Measurements from ENCODE around the gene PLK2.

Gene PLK2

GRCh38 chr5:58412081-58412480, 47.8 kb downstream of the PLK2 start:
- H3K9ac ChIP-seq (ENCODE audit: insufficient read length): no peak overlapping the region
- no peak overlapping the region for H3K4me3 ChIP-seq
- H3K9me3 ChIP-seq (ENCODE audit: low read depth, low read length): no peaks in the 10 kb centered on the region
- H3K27ac ChIP-seq: no peak overlapping the region
- no peak for TF ChIP-seq FOXP2 (optimal IDR thresholded peaks at IDR 0.05; ENCODE audit: control extremely low read depth, extremely low read length, insufficient read depth)
- TF ChIP-seq EZH2 (IDR thresholded peaks at IDR 0.05): no peak
- TF ChIP-seq POLR2AphosphoS5 (IDR thresholded peaks at IDR 0.05; ENCODE audit: borderline replicate concordance, low read depth, low read length): no peak
- H3K36me3 ChIP-seq (ENCODE audit: insufficient read depth, low read length): no peaks in the 10 kb centered on the region
- DNase-seq (ENCODE audit: low read depth, low spot score): no peak

GRCh38 chr5:58411372-58411771, 48.5 kb downstream of the PLK2 start:
- Histone ChIP-seq H3K9me3 (ENCODE audit: low read depth, low read length) (no peaks in the 10 kb centered on the region), H3K36me3 (ENCODE audit: insufficient read depth, low read length) (no peaks in the 10 kb centered on the region), H3K27ac (no peak overlapping the region), H3K4me3 (no peak overlapping the region), H3K9ac (ENCODE audit: insufficient read length) (no peak overlapping the region)
- DNase-seq (ENCODE audit: low read depth, low spot score): no peak
- no peak for TF ChIP-seq FOXP2 (optimal IDR thresholded peaks at IDR 0.05; ENCODE audit: control extremely low read depth, extremely low read length, insufficient read depth)
- no peak for TF ChIP-seq EZH2 (IDR thresholded peaks at IDR 0.05)
- TF ChIP-seq POLR2AphosphoS5 (IDR thresholded peaks at IDR 0.05; ENCODE audit: borderline replicate concordance, low read depth, low read length): no peak

- no peak overlapping the region for H3K27ac ChIP-seq
Observed at GRCh38 chr5:58410441-58410840, 49.4 kb downstream of the PLK2 start.

DNA sequence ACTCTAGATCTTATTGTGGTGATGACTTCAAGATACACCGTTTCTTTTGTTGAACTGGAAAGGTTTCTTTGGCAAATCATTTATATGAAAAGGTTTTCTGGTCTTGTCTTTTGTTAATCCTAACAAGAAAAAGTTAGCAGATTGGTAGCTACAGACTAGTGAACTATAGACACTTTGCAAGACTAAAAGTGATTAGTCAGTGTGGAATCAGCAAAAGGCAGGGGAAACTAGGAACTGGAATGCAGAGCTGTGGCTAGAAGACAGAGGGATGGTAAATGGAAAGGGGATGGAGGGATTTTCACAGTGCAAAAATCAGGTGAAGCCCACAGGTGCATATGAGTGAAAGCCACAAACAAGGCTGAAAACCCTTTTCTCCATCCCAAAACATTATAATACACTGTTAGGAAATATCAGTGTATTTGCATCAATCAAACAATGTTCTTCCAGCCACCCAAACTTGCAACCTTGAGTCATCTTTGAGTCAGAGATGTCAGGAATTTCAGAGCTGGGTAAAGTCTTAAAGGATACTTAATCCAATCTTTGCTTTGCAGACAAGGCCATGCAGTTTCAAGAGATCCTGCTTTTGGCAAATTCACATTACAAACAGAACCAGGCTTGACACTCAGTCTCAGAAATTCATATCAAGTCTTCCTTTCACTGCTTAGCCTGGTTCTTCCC, 52.7 kb downstream of the PLK2 start:
- Histone ChIP-seq H3K27ac (no peak overlapping the region), H3K36me3 (ENCODE audit: insufficient read depth, low read length) (no peaks in the 10 kb centered on the region), H3K4me3 (no peak overlapping the region), H3K9me3 (ENCODE audit: low read depth, low read length) (no peaks in the 10 kb centered on the region), H3K9ac (ENCODE audit: insufficient read length) (no peak overlapping the region)
- no peak for DNase-seq (ENCODE audit: low read depth, low spot score)
- TF ChIP-seq POLR2AphosphoS5 (IDR thresholded peaks at IDR 0.05; ENCODE audit: borderline replicate concordance, low read depth, low read length): no peak
- no peak for TF ChIP-seq FOXP2 (optimal IDR thresholded peaks at IDR 0.05; ENCODE audit: control extremely low read depth, extremely low read length, insufficient read depth)
- no peak for TF ChIP-seq EZH2 (IDR thresholded peaks at IDR 0.05)

More at GRCh38 chr5:58410441-58410840, 49.4 kb downstream of the PLK2 start:
- no peak for DNase-seq (ENCODE audit: low read depth, low spot score)
- Histone ChIP-seq H3K9ac (ENCODE audit: insufficient read length) (no peak overlapping the region), H3K9me3 (ENCODE audit: low read depth, low read length) (no peaks in the 10 kb centered on the region), H3K4me3 (no peak overlapping the region), H3K36me3 (ENCODE audit: insufficient read depth, low read length) (no peaks in the 10 kb centered on the region)
- TF ChIP-seq POLR2AphosphoS5 (IDR thresholded peaks at IDR 0.05; ENCODE audit: borderline replicate concordance, low read depth, low read length) (no peak), FOXP2 (optimal IDR thresholded peaks at IDR 0.05; ENCODE audit: control extremely low read depth, extremely low read length, insufficient read depth) (no peak)

DNA sequence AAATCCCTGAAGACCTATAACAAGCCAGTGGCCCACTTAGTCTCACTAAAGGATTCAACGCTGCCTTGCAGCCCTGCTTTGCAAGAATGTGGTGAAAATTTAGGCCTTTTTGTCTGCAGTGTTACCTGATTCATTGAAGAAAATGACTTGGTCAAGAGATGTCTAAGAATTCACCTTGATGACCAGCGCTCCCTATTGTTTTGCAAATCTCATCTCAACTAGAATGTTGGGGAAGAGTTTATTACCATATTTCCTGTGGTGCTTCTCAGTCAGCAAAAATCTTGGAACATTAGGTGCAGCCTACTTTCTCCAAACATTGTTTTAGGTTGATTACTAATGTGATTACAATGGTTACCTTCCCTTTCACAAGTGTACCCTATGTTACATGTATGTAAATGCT, 53.5 kb downstream of the PLK2 start:
- no peak overlapping the region for H3K27ac ChIP-seq

GRCh38 chr5:58405175-58405574, 54.7 kb downstream of the PLK2 start:
- Histone ChIP-seq H3K9ac (ENCODE audit: insufficient read length) (no peak overlapping the region), H3K9me3 (ENCODE audit: low read depth, low read length) (no peaks in the 10 kb centered on the region), H3K27ac (no peak overlapping the region), H3K36me3 (ENCODE audit: insufficient read depth, low read length) (no peaks in the 10 kb centered on the region), H3K4me3 (no peak overlapping the region)
- TF ChIP-seq FOXP2 (optimal IDR thresholded peaks at IDR 0.05; ENCODE audit: control extremely low read depth, extremely low read length, insufficient read depth): no peak
- no peak for DNase-seq (ENCODE audit: low read depth, low spot score)

More for the DNA sequence above, 53.5 kb downstream of the PLK2 start:
- no peaks in the 10 kb centered on the region for H3K9me3 ChIP-seq (ENCODE audit: low read depth, low read length)
- no peak overlapping the region for H3K9ac ChIP-seq (ENCODE audit: insufficient read length)
- no peak overlapping the region for H3K4me3 ChIP-seq
- DNase-seq (ENCODE audit: low read depth, low spot score): no peak
- TF ChIP-seq EZH2 (IDR thresholded peaks at IDR 0.05) (no peak), POLR2AphosphoS5 (IDR thresholded peaks at IDR 0.05; ENCODE audit: borderline replicate concordance, low read depth, low read length) (no peak), FOXP2 (optimal IDR thresholded peaks at IDR 0.05; ENCODE audit: control extremely low read depth, extremely low read length, insufficient read depth) (no peak)
- H3K36me3 ChIP-seq (ENCODE audit: insufficient read depth, low read length): no peaks in the 10 kb centered on the region

DNA sequence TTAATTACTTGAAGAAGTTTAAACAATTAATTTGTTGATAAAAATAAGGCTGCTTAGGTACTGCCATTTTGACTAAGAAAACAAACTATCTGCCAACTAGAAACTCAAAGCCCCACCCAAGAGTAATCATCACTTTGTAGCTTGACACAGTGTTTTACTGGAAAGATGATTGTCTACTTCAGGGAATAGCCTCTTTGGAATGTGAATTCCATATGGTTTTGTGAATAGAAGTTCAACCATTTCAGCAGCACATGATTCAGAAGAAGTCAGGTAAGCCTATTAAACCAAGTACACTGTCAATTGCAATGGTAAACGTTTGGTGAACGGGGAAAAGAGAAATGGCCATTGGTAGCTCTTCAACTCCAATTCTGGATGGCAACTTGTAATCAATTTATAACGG, 55.2 kb downstream of the PLK2 start:
- no peaks in the 10 kb centered on the region for H3K36me3 ChIP-seq (ENCODE audit: insufficient read depth, low read length)
- TF ChIP-seq EZH2 (IDR thresholded peaks at IDR 0.05): no peak
- no peak for TF ChIP-seq FOXP2 (optimal IDR thresholded peaks at IDR 0.05; ENCODE audit: control extremely low read depth, extremely low read length, insufficient read depth)
- TF ChIP-seq POLR2AphosphoS5 (IDR thresholded peaks at IDR 0.05; ENCODE audit: borderline replicate concordance, low read depth, low read length): no peak
- H3K27ac ChIP-seq: no peak overlapping the region
- no peaks in the 10 kb centered on the region for H3K9me3 ChIP-seq (ENCODE audit: low read depth, low read length)
- no peak overlapping the region for H3K4me3 ChIP-seq
- H3K9ac ChIP-seq (ENCODE audit: insufficient read length): no peak overlapping the region
- no peak for DNase-seq (ENCODE audit: low read depth, low spot score)

Measured in SK-N-MC (cell line).